Measurements from ENCODE around the gene CCDC121.

Gene CCDC121, protein sequence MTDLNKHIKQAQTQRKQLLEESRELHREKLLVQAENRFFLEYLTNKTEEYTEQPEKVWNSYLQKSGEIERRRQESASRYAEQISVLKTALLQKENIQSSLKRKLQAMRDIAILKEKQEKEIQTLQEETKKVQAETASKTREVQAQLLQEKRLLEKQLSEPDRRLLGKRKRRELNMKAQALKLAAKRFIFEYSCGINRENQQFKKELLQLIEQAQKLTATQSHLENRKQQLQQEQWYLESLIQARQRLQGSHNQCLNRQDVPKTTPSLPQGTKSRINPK

DNA sequence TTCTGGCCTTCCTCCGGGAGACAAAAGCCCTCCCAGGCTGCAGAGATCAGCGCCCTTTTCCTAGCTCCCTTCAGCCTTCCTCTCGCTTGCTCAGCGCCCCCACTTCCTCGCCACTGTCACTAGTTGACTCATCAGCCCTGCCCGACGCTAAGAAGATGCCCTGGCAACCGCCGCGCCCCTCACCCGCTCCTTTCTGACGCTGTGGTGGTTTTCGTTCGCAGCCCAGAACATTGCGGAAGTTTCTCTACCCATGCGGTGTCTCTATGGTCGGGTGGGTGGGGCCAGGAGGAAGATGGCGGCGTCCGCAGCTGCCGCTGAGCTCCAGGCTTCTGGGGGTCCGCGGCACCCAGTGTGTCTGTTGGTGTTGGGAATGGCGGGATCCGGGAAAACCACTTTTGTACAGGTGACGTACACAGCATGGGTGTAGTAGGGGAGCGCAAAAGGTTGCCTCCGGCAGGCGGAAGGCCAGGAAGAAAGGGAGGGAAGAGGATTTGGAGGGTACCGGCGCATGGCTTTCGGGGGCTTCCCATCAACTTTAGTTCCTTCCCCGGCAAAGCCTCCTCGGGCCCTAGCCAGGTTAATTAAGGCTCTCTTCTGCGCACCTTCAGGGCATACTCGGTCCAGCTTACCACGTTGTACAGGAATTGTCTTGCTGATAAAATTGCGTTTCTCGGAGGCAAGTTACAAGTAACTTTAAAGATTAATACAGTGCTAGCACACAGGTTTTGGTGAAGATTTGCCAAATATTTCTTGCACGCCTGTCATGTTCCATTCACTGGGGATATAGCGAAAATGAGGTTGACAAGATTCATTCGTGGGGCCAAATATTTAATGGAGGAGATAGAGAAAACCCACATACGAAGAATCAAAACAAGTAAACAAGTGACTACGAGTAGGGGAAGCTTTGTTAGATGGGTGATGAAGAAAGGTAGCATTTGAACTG, at the start of gene CCDC121, which contains the start of gene GPN1:
Gene CCDC121 (minus strand): TSS at position 246 of the 943 bp plus-strand sequence. CDS start 1,213 bp downstream, outside the sequence.
Gene GPN1 (plus strand): TSS at position 284 of the 943 bp plus-strand sequence. CDS start 9 bp downstream, at position 293.
- peak; percentile 93 for DNase-seq

GRCh38 chr2:27672723-27673486, 44.1 kb upstream of the CCDC121 start:
- no peak for DNase-seq

GRCh38 chr2:27671235-27671634, 42.4 kb upstream of the CCDC121 start:
- DNase-seq, result no peak

GRCh38 chr2:27667446-27667845, 38.6 kb upstream of the CCDC121 start:
- DNase-seq, result no peak

GRCh38 chr2:27664622-27665363, 36.0 kb upstream of the CCDC121 start:
- no peak for DNase-seq

DNA sequence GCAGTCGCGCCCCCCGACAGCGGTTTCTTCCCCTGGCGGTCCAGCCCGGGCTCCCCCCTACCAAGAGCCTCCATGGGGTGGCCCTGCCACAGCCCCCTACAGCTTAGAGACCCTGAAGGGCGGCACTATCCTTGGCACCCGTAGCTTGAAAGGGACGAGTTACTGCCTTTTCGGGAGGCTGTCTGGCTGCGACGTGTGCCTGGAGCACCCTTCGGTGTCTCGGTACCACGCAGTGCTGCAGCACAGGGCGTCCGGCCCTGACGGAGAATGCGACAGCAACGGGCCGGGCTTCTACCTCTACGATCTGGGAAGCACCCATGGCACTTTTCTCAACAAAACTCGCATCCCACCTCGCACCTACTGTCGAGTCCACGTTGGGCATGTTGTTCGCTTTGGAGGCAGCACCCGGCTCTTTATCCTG, 35.4 kb upstream of the CCDC121 start:
- no peak for DNase-seq

GRCh38 chr2:27663285-27664153, 34.7 kb upstream of the CCDC121 start, which contains the start of the genes SLC4A1AP and SUPT7L:
Gene SLC4A1AP, plus strand, starts transcription at chr2:27663889. Its CDS starts 26 bp downstream, at chr2:27663915.
Gene SUPT7L, minus strand, starts transcription at chr2:27663614. Its CDS starts 1,422 bp downstream, at chr2:27662192.
- peak; percentile 75 to 81 for DNase-seq

DNA sequence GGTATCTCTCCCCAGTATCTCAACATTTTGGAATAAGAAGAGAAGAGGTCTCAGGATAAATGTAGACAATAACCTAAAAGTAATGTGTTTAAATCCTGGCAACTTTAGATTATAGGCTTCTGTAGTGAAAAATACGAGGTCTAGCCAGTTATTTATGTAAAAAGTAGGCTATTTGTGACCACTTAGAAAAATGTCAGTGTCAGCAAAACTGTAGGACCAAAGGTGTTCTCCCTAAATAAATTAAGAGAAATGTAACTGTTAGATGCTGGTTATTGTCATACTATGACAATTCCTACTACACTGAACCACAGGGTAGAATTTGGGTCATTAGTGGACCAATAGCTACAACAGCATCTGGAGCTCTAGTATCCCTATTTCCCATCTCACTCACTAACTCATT, 32.6 kb upstream of the CCDC121 start:
- no peak for DNase-seq

DNA sequence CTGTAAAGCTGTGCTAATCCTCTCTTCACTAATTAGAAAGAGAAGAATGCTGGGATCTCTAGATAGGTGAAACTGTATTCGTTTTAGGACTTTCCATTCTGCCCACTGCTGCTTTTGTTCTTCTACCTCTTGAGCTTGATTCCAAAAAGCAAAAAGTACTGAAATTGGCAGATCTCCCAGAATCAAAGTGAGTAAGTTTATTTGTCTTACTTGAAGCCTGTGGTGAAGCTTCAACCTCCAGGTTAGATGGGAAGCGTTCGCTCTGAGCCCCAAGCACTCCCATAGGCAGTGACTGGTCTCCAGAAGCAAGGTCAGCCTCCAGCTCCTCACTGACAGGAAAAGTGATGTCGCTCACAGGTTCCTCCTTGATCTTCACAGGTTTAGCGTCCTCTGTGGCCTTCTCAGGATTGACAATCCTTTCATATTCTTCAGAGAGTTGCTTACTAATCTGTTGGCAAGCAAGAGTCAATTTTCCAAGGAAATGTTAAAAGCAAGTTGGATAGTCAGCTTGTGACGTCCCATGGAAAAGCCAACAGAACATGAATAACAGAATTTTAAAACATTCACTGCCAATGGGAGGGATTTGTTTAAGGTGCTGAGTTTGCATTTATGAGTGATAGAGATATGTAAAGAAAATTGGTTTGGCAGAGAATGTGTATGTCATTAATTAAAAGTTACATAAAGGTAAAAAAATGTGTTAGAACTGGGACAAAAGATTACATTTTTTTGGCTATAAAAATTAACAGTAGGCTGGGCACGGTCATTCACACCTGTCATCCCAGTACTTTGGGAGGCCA, 26.5 kb upstream of the CCDC121 start:
- no peak for DNase-seq

DNA sequence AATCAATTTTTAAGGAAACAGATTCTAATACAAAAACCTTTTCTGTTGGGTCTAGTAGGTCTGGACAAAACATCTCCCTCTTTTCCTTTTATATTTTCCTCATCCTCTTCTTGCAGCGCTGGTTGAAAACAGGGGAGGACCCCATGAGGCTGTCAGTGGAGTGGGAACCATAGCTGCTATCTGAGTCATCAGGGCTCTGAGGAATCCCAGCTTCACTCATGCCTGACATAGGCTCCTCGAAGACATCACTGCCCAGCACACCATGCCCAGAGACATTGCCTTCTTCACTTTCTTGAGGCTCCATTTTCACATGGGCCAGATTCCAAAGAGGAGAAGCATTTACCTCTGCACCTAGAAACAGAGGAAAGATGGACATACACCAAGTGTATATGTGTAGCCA, 24.6 kb upstream of the CCDC121 start:
- no peak for DNase-seq

GRCh38 chr2:27652790-27653189, 24.0 kb upstream of the CCDC121 start:
- no peak for DNase-seq

GRCh38 chr2:27652341-27652740, 23.5 kb upstream of the CCDC121 start:
- no peak for DNase-seq

GRCh38 chr2:27651056-27651455, 22.2 kb upstream of the CCDC121 start:
- DNase-seq, result no peak

- no peak for DNase-seq
Measured at GRCh38 chr2:27647737-27648136, 18.9 kb upstream of the CCDC121 start.

DNA sequence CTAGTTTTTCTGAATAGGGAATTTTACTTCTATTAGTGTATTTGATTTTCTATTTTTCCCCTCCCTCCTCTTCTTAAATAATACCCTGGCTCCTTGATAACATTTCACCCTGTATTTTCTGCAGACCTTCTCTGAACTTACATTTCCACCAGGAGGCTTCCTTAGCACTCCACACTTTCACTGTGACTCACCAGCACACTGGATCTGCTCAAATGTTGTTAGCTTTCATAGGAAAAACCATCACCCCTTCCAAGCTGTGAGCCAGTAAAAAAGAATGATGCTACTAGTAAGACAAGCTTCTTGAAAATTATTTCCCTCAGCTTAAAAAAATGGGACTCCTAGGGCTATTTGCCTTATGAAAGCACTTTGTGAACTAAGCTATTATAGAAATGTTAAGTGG, 18.5 kb upstream of the CCDC121 start:
- no peak for DNase-seq

DNA sequence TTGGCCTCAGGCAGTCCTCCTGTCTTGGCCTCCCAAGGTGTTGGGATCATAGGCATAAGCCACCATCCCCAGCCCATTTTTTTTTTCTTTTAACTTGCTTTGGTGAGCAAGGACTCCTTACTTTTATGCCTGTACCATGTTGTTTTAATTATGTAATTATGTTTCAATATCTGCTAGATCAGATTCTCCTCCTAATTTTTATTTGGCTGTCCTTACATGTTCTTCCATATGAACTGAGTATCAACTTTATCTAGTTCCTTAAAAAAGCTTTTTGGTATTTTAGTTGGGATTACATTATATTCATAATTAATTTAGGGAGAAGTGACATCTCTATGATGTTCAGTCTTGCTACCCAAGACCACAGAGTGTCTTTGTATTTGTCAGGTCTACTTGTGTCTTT, 16.4 kb upstream of the CCDC121 start:
- no peak for DNase-seq

DNA sequence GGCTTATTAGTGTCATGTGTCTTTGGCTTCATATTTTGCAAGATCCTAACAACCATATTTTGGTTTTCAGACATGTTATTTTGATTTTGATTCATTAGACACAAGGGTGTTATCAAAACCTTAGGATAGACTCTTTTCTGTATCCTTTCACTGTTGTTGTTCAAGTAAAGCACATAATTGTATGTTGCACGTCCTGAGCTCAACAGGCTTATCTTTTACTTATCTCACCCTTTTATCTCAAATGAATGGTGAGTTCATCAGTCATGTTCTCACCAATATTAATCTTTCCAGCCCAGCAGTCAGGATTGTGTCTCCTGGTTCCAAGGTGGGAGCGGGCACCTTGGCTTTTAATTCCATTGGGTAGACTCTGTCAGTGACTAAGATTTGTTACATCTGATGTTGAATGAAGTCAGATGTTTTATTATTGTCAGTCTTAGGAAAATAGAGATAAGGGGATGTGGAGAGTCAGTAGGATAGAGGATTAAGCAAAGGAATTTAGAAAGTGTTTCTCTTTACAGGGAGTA, 12.0 kb upstream of the CCDC121 start:
- no peak for DNase-seq

- DNase-seq, result no peak
Measured at GRCh38 chr2:27638709-27639108, 9.9 kb upstream of the CCDC121 start.

DNA sequence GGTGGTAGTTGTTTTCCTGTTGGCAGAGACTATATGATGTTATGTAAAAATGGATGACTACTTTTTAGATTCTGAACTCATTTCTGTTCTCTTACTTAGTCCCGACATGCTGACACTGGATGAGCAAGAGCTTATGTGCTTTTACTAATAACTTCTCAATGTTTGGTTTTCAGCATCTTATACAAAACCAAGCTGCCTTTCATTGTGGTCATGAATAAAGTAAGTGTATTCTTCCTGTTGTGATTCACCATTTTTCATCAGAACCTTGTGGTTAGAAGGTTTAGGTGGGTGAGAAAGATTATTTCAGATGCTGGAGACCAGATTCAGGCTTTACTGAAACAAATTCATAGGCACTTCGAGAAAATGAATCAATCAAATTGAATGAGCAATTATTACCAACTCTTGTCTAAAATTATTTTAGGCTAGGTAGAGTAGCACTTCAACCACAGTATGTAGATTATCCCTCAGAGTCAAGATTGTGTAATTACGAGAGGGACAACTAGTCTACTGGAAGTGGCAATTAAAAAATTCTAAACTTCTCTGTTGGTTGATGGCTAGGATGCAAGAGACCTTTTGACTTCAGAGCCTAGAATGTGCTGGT, 9.3 kb upstream of the CCDC121 start:
- DNase-seq, result peak in 1 of 2 donors; percentile 15
